K562 (cell line): ENCODE results near the gene SCYL1. TPM values are rescaled to one million over a fixed set of nuclear protein-coding genes. Genes with fewer than 3 reads are reported as not detected.

Experiments
- ARNT ChIP-seq, 2 experiments: fragments of 450-650 bp; IDR thresholded peaks; 2 replicates each; pipeline ENCODE4 v1.6.1; 2016; ENCODE audit warnings: mild to moderate bottlenecking in 1 of 2
- BACH1 ChIP-seq: fragments of 200-800 bp; sonication (Bioruptor generic); IDR thresholded peaks from 2 replicates; pipeline ENCODE4 v1.6.1; 2016; ENCODE audit warnings: missing genetic modification characterization, missing compliant biosample characterization
- BMI1 ChIP-seq: fragments of 150-350 bp; IDR thresholded peaks from 2 replicates; pipeline ENCODE4 v1.6.1; 2014; ENCODE audit warnings: low read length
- DIDO1 ChIP-seq: fragments of 450-650 bp; IDR thresholded peaks from 2 replicates; pipeline ENCODE4 v1.6.1; 2016; ENCODE audit warnings: low read depth, missing biosample characterization, missing genetic modification characterization
- GTF2B ChIP-seq: IDR thresholded peaks from 2 replicates; pipeline ENCODE4 v1.6.1; 2011; ENCODE audit not compliant: insufficient read length; ENCODE audit errors: extremely low read depth
- MAFK ChIP-seq: IDR thresholded peaks from 2 replicates; pipeline ENCODE4 v1.6.1; 2011; ENCODE audit warnings: low read length, improper control_type of control experiment
- MEIS2 ChIP-seq: fragments of 450-650 bp; IDR thresholded peaks from 2 replicates; pipeline ENCODE4 v1.6.1; 2014; ENCODE audit warnings: mild to moderate bottlenecking; ENCODE audit not compliant: partially characterized antibody
- RFX7 ChIP-seq: fragments of 250-450 bp; sonication (Bioruptor Pico); IDR thresholded peaks from 2 replicates; pipeline ENCODE4 v1.5.1; 2021; ENCODE audit warnings: mild to moderate bottlenecking
- SAP30 ChIP-seq: fragments of 200-600 bp; sonication (generic); IDR thresholded peaks from 2 replicates; pipeline ENCODE4 v1.6.1; 2012; ENCODE audit warnings: borderline replicate concordance, low read depth, mild to moderate bottlenecking, moderate library complexity, low read length, control low read depth, inconsistent platforms; ENCODE audit not compliant: insufficient read depth, poor library complexity, severe bottlenecking
- UBTF ChIP-seq, 2 experiments: IDR thresholded peaks; 2 replicates each; pipeline ENCODE4 v1.6.1; 2012; ENCODE audit warnings: improper control_type of control experiment in 2 of 2, low read depth in 2 of 2, low read length in 2 of 2, borderline replicate concordance in 1 of 2
- ZNF12 ChIP-seq: sonication (generic); formaldehyde crosslinking; IDR thresholded peaks from 2 replicates; pipeline ENCODE4 v1.4.0; 2020; ENCODE audit warnings: mild to moderate bottlenecking, missing genetic modification reagents
- ZNF311 ChIP-seq: fragments of 250-450 bp; sonication (Bioruptor Pico); IDR thresholded peaks from 2 replicates; pipeline ENCODE4 v1.4.0; 2020; ENCODE audit warnings: mild to moderate bottlenecking, moderate library complexity
- ZNF316 ChIP-seq: fragments of 450-650 bp; IDR thresholded peaks from 2 replicates; pipeline ENCODE4 v1.6.1; 2016
- ZNF57 ChIP-seq: fragments of 450-650 bp; formaldehyde crosslinking; IDR thresholded peaks from 2 replicates; pipeline ENCODE4 v1.4.0; 2020; ENCODE audit warnings: mild to moderate bottlenecking, moderate library complexity
- polyA plus RNA-seq, 8 experiments: library from polyadenylated mRNA; depleted of rRNA in 4 of 8; stranded (reverse) in 5 of 8; unstranded in 3 of 8; fragments of >200 nt; fragmentation: Nextera tagmentation in 2 of 8; fragmentation: Illumina TruSeq in 1 of 8; extraction: Ambion mirVana in 2 of 8; extraction: Trizol in 1 of 8; gene quantifications; 2 replicates each; pipeline versions ENCODE4 v1.2.1 to v1.2.3, GENCODE V29; 2011 to 2014; ENCODE audit warnings: inconsistent platforms in 1 of 8, missing spikeins in 1 of 8
- total RNA-seq, 7 experiments: library from RNA; depleted of rRNA in 6 of 7; stranded (reverse); fragments of >200 nt in 6 of 7; fragmentation: Illumina TruSeq in 2 of 7; extraction: Trizol in 2 of 7; gene quantifications; 2 replicates each; pipeline versions ENCODE4 v1.2.1 to v1.2.3, GENCODE V29; 2011 to 2021; ENCODE audit warnings: low replicate concordance in 1 of 7
- TF ChIP-seq, protein P1 (sequence below): fragments of 250-450 bp; sonication (Bioruptor Pico); IDR thresholded peaks from 2 replicates; pipeline ENCODE4 v1.6.1; 2021; ENCODE audit warnings: mild to moderate bottlenecking
- TF ChIP-seq, protein P2 (sequence below), 2 experiments: fragments of 450-650 bp; formaldehyde crosslinking in 1 of 2; IDR thresholded peaks; 2 replicates each; pipeline versions ENCODE4 v1.4.0 to v1.6.1; 2014 to 2020; ENCODE audit warnings: mild to moderate bottlenecking in 2 of 2, borderline replicate concordance in 1 of 2, low read depth in 1 of 2

SCYL1 gene
- total and polyA plus RNA-seq, 9 of the 15 experiments (the other 6 are each of a cell fraction or from before 2014, with no cell fraction given), result 1.9 to 145 (median 57.6) TPM

DNA sequence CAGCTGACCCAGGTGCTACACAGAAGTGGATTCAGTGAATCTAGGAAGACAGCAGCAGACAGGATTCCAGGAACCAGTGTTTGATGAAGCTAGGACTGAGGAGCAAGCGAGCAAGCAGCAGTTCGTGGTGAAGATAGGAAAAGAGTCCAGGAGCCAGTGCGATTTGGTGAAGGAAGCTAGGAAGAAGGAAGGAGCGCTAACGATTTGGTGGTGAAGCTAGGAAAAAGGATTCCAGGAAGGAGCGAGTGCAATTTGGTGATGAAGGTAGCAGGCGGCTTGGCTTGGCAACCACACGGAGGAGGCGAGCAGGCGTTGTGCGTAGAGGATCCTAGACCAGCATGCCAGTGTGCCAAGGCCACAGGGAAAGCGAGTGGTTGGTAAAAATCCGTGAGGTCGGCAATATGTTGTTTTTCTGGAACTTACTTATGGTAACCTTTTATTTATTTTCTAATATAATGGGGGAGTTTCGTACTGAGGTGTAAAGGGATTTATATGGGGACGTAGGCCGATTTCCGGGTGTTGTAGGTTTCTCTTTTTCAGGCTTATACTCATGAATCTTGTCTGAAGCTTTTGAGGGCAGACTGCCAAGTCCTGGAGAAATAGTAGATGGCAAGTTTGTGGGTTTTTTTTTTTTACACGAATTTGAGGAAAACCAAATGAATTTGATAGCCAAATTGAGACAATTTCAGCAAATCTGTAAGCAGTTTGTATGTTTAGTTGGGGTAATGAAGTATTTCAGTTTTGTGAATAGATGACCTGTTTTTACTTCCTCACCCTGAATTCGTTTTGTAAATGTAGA is 24.3 kb upstream of the SCYL1 start (continued):
- TF ChIP-seq UBTF (IDR thresholded peaks at IDR 0.05; ENCODE audit: borderline replicate concordance in 1 of 2, low read depth in 2 of 2, low read length in 2 of 2), result no peak
- TF ChIP-seq, protein P1, sequence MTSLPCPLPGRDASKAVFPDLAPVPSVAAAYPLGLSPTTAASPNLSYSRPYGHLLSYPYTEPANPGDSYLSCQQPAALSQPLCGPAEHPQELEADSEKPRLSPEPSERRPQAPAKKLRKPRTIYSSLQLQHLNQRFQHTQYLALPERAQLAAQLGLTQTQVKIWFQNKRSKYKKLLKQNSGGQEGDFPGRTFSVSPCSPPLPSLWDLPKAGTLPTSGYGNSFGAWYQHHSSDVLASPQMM (CRISPR knock-in tag), result no peak
- no peak for TF ChIP-seq ZNF311 (CRISPR knock-in tag)
- no peak for TF ChIP-seq GTF2B
- TF ChIP-seq MAFK, result no peak
- TF ChIP-seq ZNF57 (CRISPR knock-in tag), result peak; percentile 89
- 0 out of 2 replicates have a peak, but pooled peaks have one; percentile 4 for TF ChIP-seq ZNF316
- TF ChIP-seq DIDO1 (tag), result no peak
- peak in 1 of 2 experiments; percentile 43; a peak in 2 of 4 replicates for TF ChIP-seq ARNT (IDR thresholded peaks at IDR 0.05)
- TF ChIP-seq MEIS2, result peak; percentile 13
- peak; percentile 51 for TF ChIP-seq SAP30
- no peak for TF ChIP-seq ZNF12 (CRISPR knock-in tag)
- TF ChIP-seq, protein P2, sequence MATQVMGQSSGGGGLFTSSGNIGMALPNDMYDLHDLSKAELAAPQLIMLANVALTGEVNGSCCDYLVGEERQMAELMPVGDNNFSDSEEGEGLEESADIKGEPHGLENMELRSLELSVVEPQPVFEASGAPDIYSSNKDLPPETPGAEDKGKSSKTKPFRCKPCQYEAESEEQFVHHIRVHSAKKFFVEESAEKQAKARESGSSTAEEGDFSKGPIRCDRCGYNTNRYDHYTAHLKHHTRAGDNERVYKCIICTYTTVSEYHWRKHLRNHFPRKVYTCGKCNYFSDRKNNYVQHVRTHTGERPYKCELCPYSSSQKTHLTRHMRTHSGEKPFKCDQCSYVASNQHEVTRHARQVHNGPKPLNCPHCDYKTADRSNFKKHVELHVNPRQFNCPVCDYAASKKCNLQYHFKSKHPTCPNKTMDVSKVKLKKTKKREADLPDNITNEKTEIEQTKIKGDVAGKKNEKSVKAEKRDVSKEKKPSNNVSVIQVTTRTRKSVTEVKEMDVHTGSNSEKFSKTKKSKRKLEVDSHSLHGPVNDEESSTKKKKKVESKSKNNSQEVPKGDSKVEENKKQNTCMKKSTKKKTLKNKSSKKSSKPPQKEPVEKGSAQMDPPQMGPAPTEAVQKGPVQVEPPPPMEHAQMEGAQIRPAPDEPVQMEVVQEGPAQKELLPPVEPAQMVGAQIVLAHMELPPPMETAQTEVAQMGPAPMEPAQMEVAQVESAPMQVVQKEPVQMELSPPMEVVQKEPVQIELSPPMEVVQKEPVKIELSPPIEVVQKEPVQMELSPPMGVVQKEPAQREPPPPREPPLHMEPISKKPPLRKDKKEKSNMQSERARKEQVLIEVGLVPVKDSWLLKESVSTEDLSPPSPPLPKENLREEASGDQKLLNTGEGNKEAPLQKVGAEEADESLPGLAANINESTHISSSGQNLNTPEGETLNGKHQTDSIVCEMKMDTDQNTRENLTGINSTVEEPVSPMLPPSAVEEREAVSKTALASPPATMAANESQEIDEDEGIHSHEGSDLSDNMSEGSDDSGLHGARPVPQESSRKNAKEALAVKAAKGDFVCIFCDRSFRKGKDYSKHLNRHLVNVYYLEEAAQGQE (IDR thresholded peaks at IDR 0.05; ENCODE audit: borderline replicate concordance), result no peak
- TF ChIP-seq, protein P2 (CRISPR knock-in tag; IDR thresholded peaks at IDR 0.05; ENCODE audit: low read depth), result peak; percentile 83; the same call in 1 of the 2 replicates
- no peak; the same call in 1 of the 2 replicates for TF ChIP-seq RFX7 (CRISPR knock-in tag)
- TF ChIP-seq BACH1 (tag), result no peak
- TF ChIP-seq BMI1, result no peak
